Measurements from ENCODE around the gene CLCNKA. TPM values are rescaled to one million over a fixed set of nuclear protein-coding genes. Genes with fewer than 3 reads are reported as not detected.

CLCNKA gene
- polyA plus RNA-seq, 1 of the 3 experiments (the other 2 are of a cell fraction): 0.03 TPM

DNA sequence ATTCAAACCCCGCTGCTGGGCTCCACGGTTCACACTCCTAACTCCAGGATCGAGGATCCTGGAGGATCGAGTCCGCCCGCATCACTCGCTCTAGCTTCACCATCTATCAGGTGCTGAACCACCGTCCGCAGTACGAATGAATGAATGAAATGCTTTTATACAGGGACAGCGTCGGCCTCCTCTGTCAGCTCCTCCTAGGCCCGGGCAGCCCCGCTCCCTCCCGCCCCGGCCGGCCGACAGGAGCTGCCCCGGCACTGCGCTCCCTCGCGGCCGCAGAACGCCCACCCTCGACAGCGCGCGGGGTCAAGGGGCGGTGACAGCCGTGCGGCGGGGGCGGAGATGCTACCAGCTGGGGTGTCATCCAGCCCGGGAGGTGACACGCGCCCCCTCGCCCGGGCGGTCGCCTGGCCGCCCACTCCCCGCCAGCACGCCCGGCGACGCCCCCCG, 46.5 kb upstream of the CLCNKA start:
- TF ChIP-seq, protein P1, sequence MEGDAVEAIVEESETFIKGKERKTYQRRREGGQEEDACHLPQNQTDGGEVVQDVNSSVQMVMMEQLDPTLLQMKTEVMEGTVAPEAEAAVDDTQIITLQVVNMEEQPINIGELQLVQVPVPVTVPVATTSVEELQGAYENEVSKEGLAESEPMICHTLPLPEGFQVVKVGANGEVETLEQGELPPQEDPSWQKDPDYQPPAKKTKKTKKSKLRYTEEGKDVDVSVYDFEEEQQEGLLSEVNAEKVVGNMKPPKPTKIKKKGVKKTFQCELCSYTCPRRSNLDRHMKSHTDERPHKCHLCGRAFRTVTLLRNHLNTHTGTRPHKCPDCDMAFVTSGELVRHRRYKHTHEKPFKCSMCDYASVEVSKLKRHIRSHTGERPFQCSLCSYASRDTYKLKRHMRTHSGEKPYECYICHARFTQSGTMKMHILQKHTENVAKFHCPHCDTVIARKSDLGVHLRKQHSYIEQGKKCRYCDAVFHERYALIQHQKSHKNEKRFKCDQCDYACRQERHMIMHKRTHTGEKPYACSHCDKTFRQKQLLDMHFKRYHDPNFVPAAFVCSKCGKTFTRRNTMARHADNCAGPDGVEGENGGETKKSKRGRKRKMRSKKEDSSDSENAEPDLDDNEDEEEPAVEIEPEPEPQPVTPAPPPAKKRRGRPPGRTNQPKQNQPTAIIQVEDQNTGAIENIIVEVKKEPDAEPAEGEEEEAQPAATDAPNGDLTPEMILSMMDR (IDR thresholded peaks at IDR 0.05): peak; percentile 24; the same call in 1 of the 2 replicates
- peak; percentile 67; the same call in 1 of the 2 replicates for TF ChIP-seq MXI1 (IDR thresholded peaks at IDR 0.05; ENCODE audit: low read depth, low read length)
- peak; percentile 62 for TF ChIP-seq SIN3A (IDR thresholded peaks at IDR 0.05; ENCODE audit: borderline replicate concordance, low read depth, low read length)
- peak; percentile 29; the same call in 1 of the 2 replicates for TF ChIP-seq RAD21 (IDR thresholded peaks at IDR 0.05; ENCODE audit: low read length)
- no peak for TF ChIP-seq RFX5 (IDR thresholded peaks at IDR 0.05; ENCODE audit: low read length)
- peak overlapping the region; percentile 95 for H3K4me2 ChIP-seq
- peaks cover 48% of the 10 kb centered on the region for H3K79me2 ChIP-seq (ENCODE audit: insufficient read depth)
- H3K4me1 ChIP-seq (ENCODE audit: control insufficient read depth in 1 of 2, insufficient read depth in 2 of 2, low read depth in 1 of 2, low read length in 1 of 2): peaks cover 6% of the 10 kb centered on the region in 2 experiments; a peak in 3 of 4 replicates
- H3K9ac ChIP-seq: peak overlapping the region; percentile 78
- POLR2A ChIA-PET: interaction anchor here (0.6 to 1.5 kb wide), 3 partner anchors 53 to 180 kb away, joined by 3 to 4 read pairs (median 3); no protein-coding TSS in a partner anchor
- H3K4me3 ChIP-seq (ENCODE audit: low read depth in 2 of 2, low read length in 1 of 2): peak overlapping the region; percentile 73 to 80
- H3F3A ChIP-seq (replicated peaks; ENCODE audit: insufficient read depth): peaks cover 10% of the 10 kb centered on the region
- CTCF ChIA-PET: interaction anchor here (0.8 to 2.2 kb wide), 14 partner anchors 16 to 183 kb away, joined by 3 to 13 read pairs (median 4); partner anchors contain the start of gene FAM131C
- peak overlapping the region; percentile 72 to 83 for H3K27ac ChIP-seq (ENCODE audit: low read depth in 2 of 2, low read length in 1 of 2)
- H3K9me3 ChIP-seq: no peaks in the 10 kb centered on the region
- H2AFZ ChIP-seq (ENCODE audit: low read depth): 0 out of 2 replicates have a peak overlapping the region, but pooled peaks have one; percentile 38
- no peaks in the 10 kb centered on the region for H3K27me3 ChIP-seq (ENCODE audit: insufficient read depth)
- whole genome bisulfite sequencing (ENCODE audit: low lambda C conversion rate): 0% methylated on average over 28 of the region's 47 CpGs
- no peaks in the 10 kb centered on the region for H3K9me2 ChIP-seq
- DNase-seq: peak; percentile 93
- peaks cover 24% of the 10 kb centered on the region; the same call in 1 of the 2 replicates for H4K20me1 ChIP-seq (ENCODE audit: insufficient read depth)
- H3K36me3 ChIP-seq (replicated peaks in 1 of 2; ENCODE audit: control insufficient read depth in 1 of 2, insufficient read depth in 2 of 2, low read length in 1 of 2): peaks cover 18 to 23% of the 10 kb centered on the region in 2 experiments

DNA sequence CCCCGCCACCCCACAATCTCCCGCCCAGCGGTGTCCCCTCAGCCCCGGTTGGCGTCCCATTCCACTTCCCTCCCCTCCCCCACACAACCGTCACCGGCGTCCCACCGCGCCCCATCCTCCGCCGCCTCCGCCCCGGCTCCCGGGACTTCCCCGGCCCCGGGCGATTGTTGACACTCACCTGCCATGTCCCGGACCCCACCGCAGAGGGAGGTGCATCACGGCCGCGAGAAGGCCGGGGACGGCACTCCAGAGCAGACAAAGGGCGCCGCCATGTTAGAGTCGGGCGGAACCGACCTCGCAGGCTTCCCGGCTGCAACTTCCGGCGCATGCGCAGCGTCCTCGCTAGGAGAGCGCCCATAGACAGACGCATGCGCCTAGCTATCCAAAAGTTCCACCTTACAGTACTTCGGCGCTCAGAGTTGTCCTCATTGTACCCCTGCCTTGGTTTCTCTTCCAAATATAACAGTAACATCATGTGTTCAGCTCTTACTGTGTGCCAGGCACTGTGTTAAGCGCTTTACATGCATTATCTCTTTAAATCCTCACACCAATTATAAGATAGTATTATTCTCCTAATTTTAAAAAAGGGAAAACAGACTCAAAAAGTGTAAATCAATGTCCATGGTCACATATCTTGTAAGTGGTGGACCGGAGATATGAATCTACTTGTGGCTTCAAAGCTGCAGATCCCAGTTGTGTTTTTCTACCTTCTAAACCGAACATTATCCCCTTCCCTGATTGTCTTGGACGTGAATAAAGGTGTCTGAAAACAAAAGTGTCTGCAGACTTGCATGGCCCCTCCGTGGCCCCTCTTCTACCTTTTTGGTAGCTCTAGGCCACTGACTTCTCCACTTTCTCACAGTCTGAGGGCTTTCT, 45.8 kb upstream of the CLCNKA start, which contains the start of gene ZBTB17:
Gene ZBTB17 (minus strand): TSS at position 297 of the 876 bp plus-strand sequence. CDS start 27,606 bp downstream, outside the sequence.
- Histone ChIP-seq H3K27ac (ENCODE audit: low read depth in 2 of 2, low read length in 1 of 2) (peak within 1 kb of the TSS; percentile 72 to 83), H3K9ac (peak within 1 kb of the TSS; percentile 78), H3K4me2 (peak within 1 kb of the TSS; percentile 95), H3K36me3 (replicated peaks in 1 of 2; ENCODE audit: control insufficient read depth in 1 of 2, insufficient read depth in 2 of 2, low read length in 1 of 2) (peaks cover 13 to 19% of the 10 kb centered on the region in 2 experiments), H3K9me2 (no peaks in the 10 kb centered on the region), H3K4me1 (ENCODE audit: control insufficient read depth in 1 of 2, insufficient read depth in 2 of 2, low read depth in 1 of 2, low read length in 1 of 2) (peaks cover 6% of the 10 kb centered on the region in 2 experiments; a peak in 3 of 4 replicates), H3F3A (replicated peaks; ENCODE audit: insufficient read depth) (peaks cover 10% of the 10 kb centered on the region), H3K79me2 (ENCODE audit: insufficient read depth) (peaks cover 41% of the 10 kb centered on the region), H4K20me1 (ENCODE audit: insufficient read depth) (peaks cover 24% of the 10 kb centered on the region; the same call in 1 of the 2 replicates), H3K4me3 (ENCODE audit: low read depth in 2 of 2, low read length in 1 of 2) (peak within 1 kb of the TSS; percentile 73 to 80), H2AFZ (ENCODE audit: low read depth) (peak within 1 kb of the TSS; percentile 87), H3K9me3 (no peaks in the 10 kb centered on the region), H3K27me3 (ENCODE audit: insufficient read depth) (no peaks in the 10 kb centered on the region)
- DNase-seq: peak; percentile 97
- POLR2A ChIA-PET: interaction anchor here (0.6 to 1.5 kb wide), 2 partner anchors 19 to 181 kb away, joined by 3 to 4 read pairs; no protein-coding TSS in a partner anchor
- 6% methylated on average over 41 of the region's 47 CpGs for WGBS (ENCODE audit: low lambda C conversion rate)
- CTCF ChIA-PET: interaction anchor here (0.7 to 2.2 kb wide), 15 partner anchors 16 to 184 kb away, joined by 3 to 13 read pairs (median 4); partner anchors contain the start of gene FAM131C
- TF ChIP-seq NRF1 (IDR thresholded peaks at IDR 0.05; ENCODE audit: low read depth, low read length) (peak; percentile 99), YY1 (IDR thresholded peaks at IDR 0.05; ENCODE audit: low read depth) (peak; percentile 99), FOSL2 (IDR thresholded peaks at IDR 0.05; ENCODE audit: borderline replicate concordance, low read depth) (no peak), SIN3A (IDR thresholded peaks at IDR 0.05; ENCODE audit: borderline replicate concordance, low read depth, low read length) (no peak; the same call in 1 of the 2 replicates), TAF1 (IDR thresholded peaks at IDR 0.05; ENCODE audit: borderline replicate concordance, low read depth, low read length) (peak; percentile 78), POLR2AphosphoS5 (IDR thresholded peaks at IDR 0.05; ENCODE audit: low read depth, low read length) (peak; percentile 65), GABPA (IDR thresholded peaks at IDR 0.05; ENCODE audit: low read depth) (peak; percentile 87), ELF1 (IDR thresholded peaks at IDR 0.05) (peak; percentile 98), EP300 (IDR thresholded peaks at IDR 0.05; ENCODE audit: borderline replicate concordance in 1 of 2, low read depth in 1 of 2, low read length in 1 of 2) (no peak), MXI1 (IDR thresholded peaks at IDR 0.05; ENCODE audit: low read depth, low read length) (peak; percentile 14; the same call in 1 of the 2 replicates), GATA2 (CRISPR knock-in tag; IDR thresholded peaks at IDR 0.05) (no peak)
- TF ChIP-seq, protein P2, sequence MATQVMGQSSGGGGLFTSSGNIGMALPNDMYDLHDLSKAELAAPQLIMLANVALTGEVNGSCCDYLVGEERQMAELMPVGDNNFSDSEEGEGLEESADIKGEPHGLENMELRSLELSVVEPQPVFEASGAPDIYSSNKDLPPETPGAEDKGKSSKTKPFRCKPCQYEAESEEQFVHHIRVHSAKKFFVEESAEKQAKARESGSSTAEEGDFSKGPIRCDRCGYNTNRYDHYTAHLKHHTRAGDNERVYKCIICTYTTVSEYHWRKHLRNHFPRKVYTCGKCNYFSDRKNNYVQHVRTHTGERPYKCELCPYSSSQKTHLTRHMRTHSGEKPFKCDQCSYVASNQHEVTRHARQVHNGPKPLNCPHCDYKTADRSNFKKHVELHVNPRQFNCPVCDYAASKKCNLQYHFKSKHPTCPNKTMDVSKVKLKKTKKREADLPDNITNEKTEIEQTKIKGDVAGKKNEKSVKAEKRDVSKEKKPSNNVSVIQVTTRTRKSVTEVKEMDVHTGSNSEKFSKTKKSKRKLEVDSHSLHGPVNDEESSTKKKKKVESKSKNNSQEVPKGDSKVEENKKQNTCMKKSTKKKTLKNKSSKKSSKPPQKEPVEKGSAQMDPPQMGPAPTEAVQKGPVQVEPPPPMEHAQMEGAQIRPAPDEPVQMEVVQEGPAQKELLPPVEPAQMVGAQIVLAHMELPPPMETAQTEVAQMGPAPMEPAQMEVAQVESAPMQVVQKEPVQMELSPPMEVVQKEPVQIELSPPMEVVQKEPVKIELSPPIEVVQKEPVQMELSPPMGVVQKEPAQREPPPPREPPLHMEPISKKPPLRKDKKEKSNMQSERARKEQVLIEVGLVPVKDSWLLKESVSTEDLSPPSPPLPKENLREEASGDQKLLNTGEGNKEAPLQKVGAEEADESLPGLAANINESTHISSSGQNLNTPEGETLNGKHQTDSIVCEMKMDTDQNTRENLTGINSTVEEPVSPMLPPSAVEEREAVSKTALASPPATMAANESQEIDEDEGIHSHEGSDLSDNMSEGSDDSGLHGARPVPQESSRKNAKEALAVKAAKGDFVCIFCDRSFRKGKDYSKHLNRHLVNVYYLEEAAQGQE (IDR thresholded peaks at IDR 0.05; ENCODE audit: low read depth, low read length): 0 out of 2 replicates have a peak, but pooled peaks have one; percentile 5
- TF ChIP-seq, protein P3, sequence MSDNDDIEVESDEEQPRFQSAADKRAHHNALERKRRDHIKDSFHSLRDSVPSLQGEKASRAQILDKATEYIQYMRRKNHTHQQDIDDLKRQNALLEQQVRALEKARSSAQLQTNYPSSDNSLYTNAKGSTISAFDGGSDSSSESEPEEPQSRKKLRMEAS (IDR thresholded peaks at IDR 0.05; ENCODE audit: low read depth): peak; percentile 54; the same call in 1 of the 2 replicates
- TF ChIP-seq, protein P4, sequence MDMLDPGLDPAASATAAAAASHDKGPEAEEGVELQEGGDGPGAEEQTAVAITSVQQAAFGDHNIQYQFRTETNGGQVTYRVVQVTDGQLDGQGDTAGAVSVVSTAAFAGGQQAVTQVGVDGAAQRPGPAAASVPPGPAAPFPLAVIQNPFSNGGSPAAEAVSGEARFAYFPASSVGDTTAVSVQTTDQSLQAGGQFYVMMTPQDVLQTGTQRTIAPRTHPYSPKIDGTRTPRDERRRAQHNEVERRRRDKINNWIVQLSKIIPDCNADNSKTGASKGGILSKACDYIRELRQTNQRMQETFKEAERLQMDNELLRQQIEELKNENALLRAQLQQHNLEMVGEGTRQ (IDR thresholded peaks at IDR 0.05; ENCODE audit: borderline replicate concordance, low read depth, low read length): no peak
